OCI-LY3 (cell line): Measurements from ENCODE around the gene EEF1AKMT3.

Experiments used
- H2AFZ ChIP-seq: fragments of 200-600, 300-600 bp; shearing (Covaris generic); 2 replicates; pipeline ENCODE4 v1.6.0; 2014; ENCODE audit warnings: antibody characterized with exemption, low read depth, low read length
- H3K27ac ChIP-seq: fragments of 200-600, 300-600 bp; sonication (generic); 2 replicates; pipeline ENCODE4 v1.5.1; 2014; ENCODE audit warnings: mild to moderate bottlenecking, low read length, moderate library complexity, mixed read lengths
- H3K27me3 ChIP-seq: fragments of 200-600, 300-600 bp; sonication (generic); 2 replicates; pipeline ENCODE4 v1.6.1; 2014; ENCODE audit warnings: low read depth, low read length, mixed read lengths
- H3K36me3 ChIP-seq: fragments of 200-600, 300-600 bp; sonication (generic); replicated peaks from 2 replicates; pipeline ENCODE3; 2014; ENCODE audit warnings: low read depth, low read length, mixed read lengths
- H3K4me1 ChIP-seq: fragments of 300-600, 200-600 bp; sonication (generic); 2 replicates; pipeline ENCODE4 v1.6.1; 2014; ENCODE audit warnings: low read length, mixed read lengths
- H3K4me2 ChIP-seq: fragments of 200-600, 300-600 bp; sonication (generic); 2 replicates; pipeline ENCODE4 v1.6.1; 2014; ENCODE audit warnings: low read length, mixed read lengths
- H3K4me3 ChIP-seq: fragments of 300-600, 200-600 bp; sonication (generic); 2 replicates; pipeline ENCODE4 v1.5.1; 2014; ENCODE audit warnings: antibody characterized with exemption, mild to moderate bottlenecking, low read length, moderate library complexity
- H3K79me2 ChIP-seq: fragments of 300-600, 200-600 bp; shearing (Covaris generic); 2 replicates; pipeline ENCODE4 v1.6.1; 2014; ENCODE audit warnings: mild to moderate bottlenecking, low read length, mixed read lengths
- H3K9ac ChIP-seq: fragments of 300-600, 200-600 bp; shearing (Covaris generic); 2 replicates; pipeline ENCODE4 v1.6.0; 2014; ENCODE audit warnings: mild to moderate bottlenecking, low read length, moderate library complexity
- H3K9me3 ChIP-seq: fragments of 200-600, 300-600 bp; shearing (Covaris generic); 2 replicates; pipeline ENCODE4 v1.6.1; 2014; ENCODE audit warnings: low read length, mixed read lengths; ENCODE audit not compliant: insufficient read depth
- H4K20me1 ChIP-seq: fragments of 200-600, 300-600 bp; sonication (generic); 2 replicates; pipeline ENCODE4 v1.6.1; 2016; ENCODE audit warnings: low read length, mixed read lengths; ENCODE audit not compliant: insufficient read depth
- EZH2phosphoT487 ChIP-seq: fragments of 200-600 bp; shearing (Covaris generic); IDR thresholded peaks from 2 replicates; pipeline ENCODE4 v1.6.1; 2018; ENCODE audit warnings: antibody characterized with exemption, mixed run types, low read depth
- TF ChIP-seq, protein P1 (sequence below): fragments of 200-600, 300-600 bp; sonication (generic); IDR thresholded peaks from 2 replicates; pipeline ENCODE4 v1.5.1; 2014; ENCODE audit warnings: antibody characterized with exemption, low read length, low read depth

The EEF1AKMT3 gene

DNA sequence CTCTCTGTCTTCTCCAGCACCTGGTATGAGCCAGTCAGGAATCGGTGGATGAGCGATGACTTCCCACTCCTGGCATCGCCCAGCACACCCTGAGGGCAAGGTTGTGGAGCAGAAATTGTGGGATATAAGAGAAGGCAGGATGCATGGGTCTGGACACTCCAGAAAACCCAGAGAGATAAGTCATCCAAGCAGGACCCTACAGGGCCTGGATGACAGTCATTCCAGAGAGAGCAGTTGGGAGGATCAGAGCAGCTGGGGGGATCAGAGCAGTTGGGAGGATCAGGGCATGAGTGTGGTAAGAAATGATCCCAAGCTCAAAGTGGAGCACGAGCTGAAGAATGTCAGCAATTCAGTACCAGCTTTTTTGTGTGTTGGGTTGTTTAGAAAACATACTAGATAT, 37.8 kb upstream of the EEF1AKMT3 start:
- H3K9me3 ChIP-seq, result no peaks in the 10 kb centered on the region
- H3K79me2 ChIP-seq, result no peaks in the 10 kb centered on the region
- H3K9ac ChIP-seq, result no peak overlapping the region
- no peaks in the 10 kb centered on the region for H4K20me1 ChIP-seq
- peaks cover 8% of the 10 kb centered on the region for H3K36me3 ChIP-seq
- H3K27me3 ChIP-seq, result no peaks in the 10 kb centered on the region
- H3K4me3 ChIP-seq, result no peak overlapping the region
- no peak overlapping the region for H2AFZ ChIP-seq
- H3K4me1 ChIP-seq, result no peaks in the 10 kb centered on the region
- H3K27ac ChIP-seq, result no peak overlapping the region
- H3K4me2 ChIP-seq, result no peak overlapping the region
- TF ChIP-seq EZH2phosphoT487, result no peak
- TF ChIP-seq, protein P1, sequence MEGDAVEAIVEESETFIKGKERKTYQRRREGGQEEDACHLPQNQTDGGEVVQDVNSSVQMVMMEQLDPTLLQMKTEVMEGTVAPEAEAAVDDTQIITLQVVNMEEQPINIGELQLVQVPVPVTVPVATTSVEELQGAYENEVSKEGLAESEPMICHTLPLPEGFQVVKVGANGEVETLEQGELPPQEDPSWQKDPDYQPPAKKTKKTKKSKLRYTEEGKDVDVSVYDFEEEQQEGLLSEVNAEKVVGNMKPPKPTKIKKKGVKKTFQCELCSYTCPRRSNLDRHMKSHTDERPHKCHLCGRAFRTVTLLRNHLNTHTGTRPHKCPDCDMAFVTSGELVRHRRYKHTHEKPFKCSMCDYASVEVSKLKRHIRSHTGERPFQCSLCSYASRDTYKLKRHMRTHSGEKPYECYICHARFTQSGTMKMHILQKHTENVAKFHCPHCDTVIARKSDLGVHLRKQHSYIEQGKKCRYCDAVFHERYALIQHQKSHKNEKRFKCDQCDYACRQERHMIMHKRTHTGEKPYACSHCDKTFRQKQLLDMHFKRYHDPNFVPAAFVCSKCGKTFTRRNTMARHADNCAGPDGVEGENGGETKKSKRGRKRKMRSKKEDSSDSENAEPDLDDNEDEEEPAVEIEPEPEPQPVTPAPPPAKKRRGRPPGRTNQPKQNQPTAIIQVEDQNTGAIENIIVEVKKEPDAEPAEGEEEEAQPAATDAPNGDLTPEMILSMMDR, result no peak

- Histone ChIP-seq H4K20me1 (no peaks in the 10 kb centered on the region), H3K4me1 (no peaks in the 10 kb centered on the region), H2AFZ (no peak overlapping the region), H3K79me2 (no peaks in the 10 kb centered on the region), H3K27me3 (no peaks in the 10 kb centered on the region), H3K9me3 (no peaks in the 10 kb centered on the region), H3K9ac (no peak overlapping the region), H3K4me3 (no peak overlapping the region), H3K4me2 (no peak overlapping the region), H3K27ac (no peak overlapping the region), H3K36me3 (peaks cover 5% of the 10 kb centered on the region)
- TF ChIP-seq, protein P1, result no peak
- no peak for TF ChIP-seq EZH2phosphoT487
Measured at GRCh38 chr12:57735198-57735855, 37.1 kb upstream of the EEF1AKMT3 start.

- 0 out of 2 replicates have a peak, but pooled peaks cover 5% of the 10 kb centered on the region for H3K79me2 ChIP-seq
- peaks cover 6% of the 10 kb centered on the region for H3K4me1 ChIP-seq
- H3K9ac ChIP-seq, result no peak overlapping the region
- H4K20me1 ChIP-seq, result no peaks in the 10 kb centered on the region
- H3K4me2 ChIP-seq, result no peak overlapping the region
- no peak overlapping the region for H3K27ac ChIP-seq
- H2AFZ ChIP-seq, result no peak overlapping the region
- H3K9me3 ChIP-seq, result no peaks in the 10 kb centered on the region
- no peak for TF ChIP-seq EZH2phosphoT487
- TF ChIP-seq, protein P1, result no peak
- no peak overlapping the region for H3K4me3 ChIP-seq
- no peaks in the 10 kb centered on the region for H3K27me3 ChIP-seq
- peaks cover 3% of the 10 kb centered on the region for H3K36me3 ChIP-seq
Measured at GRCh38 chr12:57735952-57736740, 36.3 kb upstream of the EEF1AKMT3 start.

- Histone ChIP-seq H3K9me3 (no peaks in the 10 kb centered on the region), H3K4me1 (peaks cover 10% of the 10 kb centered on the region), H3K4me2 (no peak overlapping the region), H3K9ac (no peak overlapping the region), H3K27me3 (no peaks in the 10 kb centered on the region), H3K27ac (no peak overlapping the region), H2AFZ (no peak overlapping the region), H3K4me3 (no peak overlapping the region), H3K36me3 (no peaks in the 10 kb centered on the region), H3K79me2 (peaks cover 13% of the 10 kb centered on the region; the same call in 1 of the 2 replicates), H4K20me1 (no peaks in the 10 kb centered on the region)
- TF ChIP-seq EZH2phosphoT487, result no peak
- TF ChIP-seq, protein P1, result no peak
Measured at GRCh38 chr12:57736741-57737466, 35.5 kb upstream of the EEF1AKMT3 start.
